Tongue (tissue), 2 donors: Measurements from ENCODE around the gene DOK5. TPM values are rescaled to one million over a fixed set of nuclear protein-coding genes. Genes with fewer than 3 reads are reported as not detected.
A peak's percentile ranks its signal among the peaks of the same experiment; 100 is the strongest.

Experiments used
- DNase-seq: peaks from one replicate; pipeline ENCODE4 v3.0.0-alpha.2; 2015
- total RNA-seq: library from RNA; depleted of rRNA; stranded (reverse); fragments of >200 nt; gene quantifications from one replicate; pipeline ENCODE4 v1.2.3, GENCODE V29; 2014

DOK5 gene
- total RNA-seq, 1 donor from 2014 or later = 20.1 TPM

DNA sequence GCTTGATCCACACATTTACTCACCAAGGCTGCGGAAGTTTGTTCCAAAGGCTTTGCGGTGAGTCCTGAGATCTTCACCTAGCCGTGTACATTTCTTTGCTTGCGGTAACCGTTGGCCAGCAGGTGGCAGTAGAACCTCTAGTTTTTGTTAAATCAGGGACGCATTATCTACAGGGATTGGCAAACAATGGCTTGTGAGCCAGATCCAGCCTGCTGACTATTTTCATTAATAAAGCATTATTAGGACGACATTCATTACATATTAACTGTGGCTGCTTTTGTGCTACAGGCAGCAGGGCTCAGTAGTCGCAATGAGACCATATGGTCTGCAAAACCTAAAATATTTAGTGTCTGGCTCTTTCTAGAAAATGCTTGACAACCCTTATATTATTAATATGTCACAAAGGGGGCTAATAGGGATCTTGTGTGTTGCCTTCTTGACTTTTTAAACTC lies 174.1 kb downstream of the DOK5 start:
- DNase-seq = peak; percentile 88

- no peak for DNase-seq
These were observed 174.8 kb downstream of the DOK5 start for GRCh38 chr20:54650052-54650719.

- no peak for DNase-seq
These were observed 175.9 kb downstream of the DOK5 start for GRCh38 chr20:54651252-54651651.

DNA sequence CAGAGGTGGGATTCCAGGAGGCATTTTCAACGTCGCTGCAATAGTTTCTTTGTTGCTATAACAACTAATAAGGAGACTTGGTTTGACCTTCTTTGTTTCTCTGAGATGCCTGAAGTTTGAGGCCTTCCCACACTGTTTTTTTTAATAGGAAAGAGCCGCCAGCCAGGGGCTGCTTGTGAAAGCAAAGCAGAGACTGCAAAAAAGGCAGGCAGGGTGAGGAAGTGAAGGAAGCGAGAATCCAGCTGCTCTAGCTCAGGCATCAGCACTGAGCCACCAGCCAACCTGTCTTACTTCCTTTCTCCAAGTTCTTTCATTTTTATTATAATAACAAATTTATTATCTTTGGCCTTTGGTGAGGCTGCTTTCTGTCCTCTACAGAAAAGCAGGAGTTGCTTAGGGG lies 179.1 kb downstream of the DOK5 start:
- DNase-seq = peak; percentile 9

DNA sequence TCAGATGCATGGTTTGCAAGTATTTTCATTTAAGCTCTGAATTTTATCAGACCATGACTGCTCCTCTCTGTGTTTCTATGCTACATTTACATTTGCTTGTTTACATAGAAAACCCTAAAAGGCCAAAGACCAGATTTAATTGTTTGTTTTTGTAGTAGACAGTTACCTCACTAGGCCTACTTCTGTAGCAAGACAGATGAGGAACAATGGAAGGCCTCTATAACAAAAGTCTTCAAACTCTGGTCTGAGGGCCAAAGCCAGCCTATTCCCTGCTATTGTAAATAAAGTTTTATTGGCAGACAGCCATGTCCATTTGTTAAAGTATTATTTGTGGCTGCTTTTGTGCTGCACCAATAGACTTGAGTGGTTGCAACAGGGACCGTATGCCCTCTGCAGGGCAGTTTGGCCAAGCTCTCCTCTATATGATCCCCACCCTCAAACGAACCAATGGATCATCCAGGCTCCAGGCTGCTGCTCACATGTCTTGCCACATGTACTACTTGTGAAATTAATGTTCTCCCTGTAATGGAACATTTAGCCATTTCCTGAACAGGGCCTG lies 182.0 kb downstream of the DOK5 start:
- no peak for DNase-seq

DNA sequence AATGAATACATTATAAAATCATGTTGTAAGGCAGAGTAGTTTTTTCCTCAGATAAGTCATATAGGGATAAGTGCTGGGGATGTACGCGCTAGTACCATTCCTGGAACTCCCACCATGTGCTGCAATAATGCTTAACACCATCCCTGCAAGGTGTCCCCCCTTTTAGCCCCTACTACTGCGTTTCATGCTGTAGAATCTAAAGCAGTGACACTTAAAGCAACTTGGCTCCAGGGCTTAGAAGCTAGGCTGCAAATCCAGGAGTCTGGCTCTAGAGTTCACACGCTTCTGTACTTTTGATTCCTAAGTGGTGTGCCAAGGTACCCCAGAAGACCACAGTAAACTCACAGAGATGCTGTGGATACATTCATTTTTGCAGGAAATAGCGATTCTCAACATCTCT lies 183.1 kb downstream of the DOK5 start:
- no peak for DNase-seq

GRCh38 chr20:54661265-54661664 lies 185.9 kb downstream of the DOK5 start:
- no peak for DNase-seq

DNA sequence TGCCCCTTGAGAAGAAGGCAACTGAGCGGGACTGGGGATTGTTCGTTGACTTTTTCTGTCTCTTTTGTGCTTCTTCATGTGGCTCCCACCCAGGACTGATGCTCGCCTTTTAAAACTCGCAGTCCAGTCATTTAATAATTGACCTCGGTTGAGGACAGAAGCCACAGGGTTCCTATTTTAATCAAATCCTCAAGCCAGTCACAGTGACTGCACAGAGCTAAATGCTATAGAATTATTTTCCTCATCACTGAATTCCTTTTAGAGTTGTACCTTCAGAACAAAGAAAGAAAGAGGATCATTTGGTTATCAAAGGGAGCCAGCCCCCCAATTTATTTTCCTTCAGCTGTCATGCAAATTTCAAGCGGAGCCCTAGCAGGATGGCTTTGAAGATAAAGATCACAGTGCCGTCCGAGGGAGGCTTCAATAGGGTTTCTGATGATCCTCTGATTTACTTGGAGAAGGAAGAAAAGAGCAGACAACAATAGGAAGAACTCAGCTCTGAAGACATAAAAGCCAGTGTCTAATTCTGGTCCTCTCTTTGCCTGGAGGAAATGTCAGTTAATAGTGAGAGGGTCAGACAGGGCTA lies 186.6 kb downstream of the DOK5 start:
- no peak for DNase-seq

GRCh38 chr20:54665812-54666211 lies 190.4 kb downstream of the DOK5 start:
- DNase-seq = no peak

DNA sequence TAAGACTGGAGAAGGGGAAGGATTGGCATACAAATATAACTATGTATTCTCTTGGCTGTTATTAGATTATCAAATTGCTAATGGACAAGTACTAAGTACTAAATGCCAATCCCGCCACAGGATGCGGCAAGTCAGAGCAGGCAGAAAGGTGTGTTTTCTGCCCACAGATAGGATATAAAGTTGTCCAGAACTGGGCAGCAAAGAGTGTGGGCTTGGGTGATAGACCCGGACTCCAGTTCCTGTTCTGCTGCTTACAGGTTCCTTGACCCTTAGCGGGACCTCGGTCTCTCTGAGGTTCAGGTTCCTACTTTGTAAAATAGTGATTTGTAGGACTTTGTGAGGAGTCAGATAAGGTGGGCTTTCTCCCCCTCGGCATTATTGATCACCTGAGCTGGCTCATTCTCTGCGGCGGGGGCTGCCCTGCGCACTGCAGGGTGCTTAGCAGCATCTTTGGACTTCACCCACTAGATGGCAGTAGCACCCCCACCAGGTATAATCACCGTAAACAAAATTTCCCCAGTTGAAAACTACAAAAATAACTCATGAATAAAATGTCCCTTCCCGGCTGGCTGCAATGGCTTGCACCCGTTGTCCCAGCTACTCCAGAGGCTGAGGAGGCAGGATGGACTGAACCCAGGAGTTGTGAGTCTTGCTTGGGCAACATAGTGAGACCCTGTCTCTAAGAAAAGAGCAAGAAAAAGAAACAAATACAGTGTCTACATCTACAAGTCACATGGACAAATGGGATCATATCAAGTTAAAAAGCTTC lies 193.1 kb downstream of the DOK5 start:
- DNase-seq = peak; percentile 45

DNA sequence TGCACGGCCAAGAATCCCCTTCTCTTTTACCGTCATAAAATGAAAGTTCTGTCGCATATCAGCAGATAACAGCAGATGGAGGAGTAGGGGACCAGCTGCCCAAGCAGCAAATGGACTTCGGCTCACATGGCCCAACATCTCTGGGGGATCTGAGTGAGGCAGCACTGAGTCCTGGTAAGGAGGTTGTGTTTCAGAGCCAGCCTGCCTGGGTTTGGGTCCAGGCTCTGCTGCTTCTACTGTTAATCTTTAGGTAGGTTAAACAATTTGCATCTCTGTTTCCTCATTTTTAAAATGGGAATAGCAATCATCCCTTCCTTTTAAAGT lies 193.6 kb downstream of the DOK5 start:
- DNase-seq = no peak

GRCh38 chr20:54678253-54678652 lies 202.9 kb downstream of the DOK5 start:
- DNase-seq = no peak

- no peak for DNase-seq
These were observed 205.0 kb downstream of the DOK5 start for GRCh38 chr20:54680439-54680838.

GRCh38 chr20:54680872-54681619 lies 205.7 kb downstream of the DOK5 start:
- peak; percentile 86 for DNase-seq

- DNase-seq = peak; percentile 5
These were observed 206.5 kb downstream of the DOK5 start for GRCh38 chr20:54681869-54682268.

- no peak for DNase-seq
These were observed 213.1 kb downstream of the DOK5 start for GRCh38 chr20:54688476-54688875.

DNA sequence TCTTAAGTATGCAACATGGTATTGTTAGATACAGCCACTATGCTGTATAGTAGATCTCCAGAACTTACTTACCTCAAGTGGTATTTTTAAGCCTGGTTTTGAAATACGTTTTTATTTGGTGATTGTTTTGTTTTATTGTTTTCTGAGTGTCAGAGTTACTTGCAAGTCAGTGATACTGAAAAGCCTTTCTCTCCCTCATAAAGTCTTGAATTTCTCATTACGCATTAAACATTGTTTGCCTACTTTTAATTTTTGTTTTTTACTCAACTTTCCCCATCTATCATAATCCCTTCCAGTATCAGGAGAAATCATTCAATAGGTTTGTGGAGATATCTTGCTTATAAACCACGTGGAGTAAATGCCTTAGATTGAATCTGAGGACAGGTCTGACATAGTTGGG lies 214.9 kb downstream of the DOK5 start:
- DNase-seq = no peak

DNA sequence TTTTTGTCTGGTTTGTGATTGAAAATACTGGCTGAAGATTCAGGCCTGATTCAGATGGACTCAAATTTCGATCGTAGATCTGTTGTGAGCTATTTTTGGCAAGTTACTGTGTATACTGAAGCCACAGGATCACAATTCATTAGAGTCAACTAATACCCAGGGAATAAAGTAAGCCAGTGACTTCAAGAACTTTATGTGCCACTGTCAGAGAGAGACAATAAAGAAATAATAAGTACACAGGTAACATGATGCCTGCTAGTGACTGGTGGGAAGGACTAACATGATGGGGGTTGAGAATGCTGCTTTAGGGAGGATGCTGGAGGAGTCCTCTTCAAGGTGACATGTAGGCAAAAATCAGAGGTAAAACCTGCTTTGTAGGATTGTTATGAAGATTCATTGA lies 215.9 kb downstream of the DOK5 start:
- DNase-seq = no peak

GRCh38 chr20:54692168-54692887 lies 216.9 kb downstream of the DOK5 start:
- no peak for DNase-seq

DNA sequence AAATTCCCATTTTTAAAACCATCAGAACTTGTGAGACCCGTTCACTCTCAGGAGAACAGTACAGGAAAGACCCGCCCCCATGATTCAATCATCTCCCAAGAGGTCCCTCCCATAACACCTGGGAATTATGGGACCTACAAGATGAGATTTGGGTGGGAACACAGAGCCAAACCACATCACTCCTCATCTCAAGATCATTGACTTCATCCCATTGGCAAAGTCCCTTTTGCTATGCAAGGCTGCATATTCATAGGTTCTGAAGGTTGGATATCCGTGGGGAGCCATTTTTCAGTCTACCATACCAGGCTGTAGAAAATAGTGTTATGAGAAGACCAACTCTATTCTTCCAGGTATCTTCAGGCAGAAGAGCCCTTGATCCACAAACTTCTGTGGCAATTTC lies 219.1 kb downstream of the DOK5 start:
- DNase-seq = no peak

- DNase-seq = no peak
These were observed 223.0 kb downstream of the DOK5 start for GRCh38 chr20:54698373-54698772.
